ENCODE data around the gene DTNBP1.

DTNBP1 gene

DNA sequence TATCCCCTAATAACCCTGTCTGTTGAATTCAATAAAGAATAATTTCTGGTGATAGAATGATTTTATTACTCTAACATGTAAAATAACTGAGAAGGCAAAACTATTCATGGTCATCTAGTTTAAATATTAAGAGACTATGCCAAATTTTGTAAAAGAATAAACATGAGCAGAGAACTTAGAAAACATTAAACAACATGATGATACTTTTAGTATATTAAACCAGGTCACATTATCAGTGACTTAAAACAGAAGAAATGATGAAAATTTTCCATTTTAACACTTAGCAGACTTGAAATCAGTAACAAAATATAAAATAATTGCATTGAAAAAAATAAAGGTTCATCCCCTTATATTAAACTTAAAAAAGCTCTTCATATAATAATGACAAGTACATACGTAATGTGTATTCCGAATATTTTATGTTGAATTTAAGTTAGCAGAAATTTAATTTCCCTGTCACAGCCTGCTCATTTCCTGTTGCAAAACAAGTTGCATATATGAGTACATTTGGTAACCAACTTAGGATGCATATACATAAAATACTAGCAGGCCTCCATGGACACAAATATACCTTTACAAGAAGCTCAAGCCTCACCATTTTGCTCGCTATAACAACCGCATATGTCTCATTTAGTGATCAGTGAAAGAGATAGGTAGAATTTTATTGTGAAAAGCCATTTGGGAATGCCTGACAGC lies 40.6 kb downstream of the DTNBP1 start:
- H3K36me3 ChIP-seq: no peaks in the 10 kb centered on the region
- H3K27me3 ChIP-seq: no peaks in the 10 kb centered on the region
- H3K27ac ChIP-seq: peak overlapping the region; percentile 67
- no peak overlapping the region for H3K4me3 ChIP-seq (ENCODE audit: low read depth in 1 of 2, low read length in 1 of 2)
- peaks cover 23 to 27% of the 10 kb centered on the region in 2 experiments for H3K4me1 ChIP-seq (ENCODE audit: control insufficient read depth in 1 of 2, insufficient read depth in 1 of 2, low read depth in 1 of 2, low read length in 1 of 2)
- H3K9me3 ChIP-seq: no peaks in the 10 kb centered on the region
- TF ChIP-seq CTCF (IDR thresholded peaks at IDR 0.05): no peak

DNA sequence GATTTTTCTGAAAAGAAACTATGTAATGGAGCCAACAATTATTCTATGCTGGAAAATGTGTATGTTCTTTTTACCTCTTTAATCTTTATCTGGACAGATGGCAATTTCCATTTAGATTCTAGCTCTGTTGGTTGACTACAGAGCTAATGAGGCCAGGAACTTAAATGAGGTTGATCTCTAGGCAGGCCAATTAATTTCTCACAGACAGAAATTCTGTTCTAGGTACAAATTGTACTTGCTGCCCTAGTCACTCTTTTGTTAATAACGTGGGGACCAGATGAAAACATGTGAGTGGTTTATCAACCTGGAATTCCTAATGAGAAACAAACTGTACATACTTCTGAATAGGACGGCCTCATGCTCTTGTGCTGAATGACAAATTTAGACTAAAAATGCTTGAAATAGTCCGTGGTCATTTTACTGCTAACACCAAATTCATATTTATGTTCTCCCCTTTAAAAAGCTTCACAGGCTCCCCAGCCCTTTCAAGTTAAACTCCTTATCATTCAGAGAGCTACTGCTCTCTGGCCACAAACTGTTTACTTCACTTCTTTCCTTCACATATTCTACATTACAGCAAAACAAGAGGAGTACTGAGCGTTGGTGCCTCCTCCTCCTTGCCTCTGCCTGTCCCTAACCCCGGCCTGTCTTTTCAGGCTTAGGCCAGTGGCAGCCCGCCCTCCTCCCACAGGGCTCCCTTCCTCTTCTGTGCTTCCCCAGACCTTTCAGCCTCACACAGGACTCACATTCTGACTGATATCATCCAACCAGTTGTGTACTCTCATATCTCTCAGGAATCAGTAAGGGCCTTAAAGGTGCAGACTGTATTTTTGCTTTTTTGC lies 41.4 kb downstream of the DTNBP1 start:
- peak overlapping the region; percentile 67 for H3K27ac ChIP-seq
- no peak overlapping the region for H3K4me3 ChIP-seq (ENCODE audit: low read depth in 1 of 2, low read length in 1 of 2)

DNA sequence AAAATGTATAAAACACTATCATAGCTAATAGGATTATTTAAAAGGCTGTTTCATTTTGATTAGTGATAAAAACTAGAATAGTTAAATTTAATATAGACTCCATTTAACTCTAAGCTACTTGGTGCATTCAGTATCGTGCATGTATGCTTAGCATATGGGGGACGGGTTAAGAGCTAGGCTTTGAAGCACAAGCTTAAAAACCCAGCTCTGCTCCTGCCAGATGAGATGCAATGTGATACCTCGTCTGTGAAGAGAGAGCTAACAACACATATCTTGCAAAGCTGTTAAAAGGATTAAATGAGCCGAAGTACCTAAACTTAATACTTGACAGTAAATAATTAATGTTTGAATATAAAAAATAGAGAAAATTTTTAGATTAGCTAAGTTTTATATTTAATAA lies 42.2 kb downstream of the DTNBP1 start:
- no peak for TF ChIP-seq CTCF (IDR thresholded peaks at IDR 0.05)
- H3K36me3 ChIP-seq: no peaks in the 10 kb centered on the region
- peaks cover 23 to 27% of the 10 kb centered on the region in 2 experiments for H3K4me1 ChIP-seq (ENCODE audit: control insufficient read depth in 1 of 2, insufficient read depth in 1 of 2, low read depth in 1 of 2, low read length in 1 of 2)
- H3K4me3 ChIP-seq (ENCODE audit: low read depth in 1 of 2, low read length in 1 of 2): no peak overlapping the region
- H3K27ac ChIP-seq: no peak overlapping the region
- no peaks in the 10 kb centered on the region for H3K9me3 ChIP-seq
- no peaks in the 10 kb centered on the region for H3K27me3 ChIP-seq

More for the DNA sequence above, 41.4 kb downstream of the DTNBP1 start:
- Histone ChIP-seq H3K9me3 (no peaks in the 10 kb centered on the region), H3K4me1 (ENCODE audit: control insufficient read depth in 1 of 2, insufficient read depth in 1 of 2, low read depth in 1 of 2, low read length in 1 of 2) (peaks cover 23 to 27% of the 10 kb centered on the region in 2 experiments), H3K27me3 (no peaks in the 10 kb centered on the region), H3K36me3 (no peaks in the 10 kb centered on the region)
- no peak for TF ChIP-seq CTCF (IDR thresholded peaks at IDR 0.05)

DNA sequence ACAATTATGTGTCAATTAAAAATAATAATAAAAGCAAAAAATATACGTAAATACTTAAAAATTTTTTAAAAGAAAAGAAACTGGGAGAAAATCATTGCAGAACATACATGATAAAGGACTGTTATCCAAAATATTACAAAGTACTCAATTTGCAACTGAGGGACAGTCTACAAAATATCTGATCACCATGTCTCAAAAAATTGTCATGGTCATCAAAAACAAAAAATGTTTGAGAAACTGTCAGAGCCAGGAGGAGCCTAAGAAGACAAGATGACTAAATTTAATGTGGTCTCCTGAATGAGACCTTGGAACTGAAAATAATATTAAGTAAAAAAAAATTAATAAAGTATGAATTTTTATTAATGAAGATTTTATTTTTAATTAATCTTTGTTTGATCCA lies 43.5 kb downstream of the DTNBP1 start:
- H3K27me3 ChIP-seq: no peaks in the 10 kb centered on the region

DNA sequence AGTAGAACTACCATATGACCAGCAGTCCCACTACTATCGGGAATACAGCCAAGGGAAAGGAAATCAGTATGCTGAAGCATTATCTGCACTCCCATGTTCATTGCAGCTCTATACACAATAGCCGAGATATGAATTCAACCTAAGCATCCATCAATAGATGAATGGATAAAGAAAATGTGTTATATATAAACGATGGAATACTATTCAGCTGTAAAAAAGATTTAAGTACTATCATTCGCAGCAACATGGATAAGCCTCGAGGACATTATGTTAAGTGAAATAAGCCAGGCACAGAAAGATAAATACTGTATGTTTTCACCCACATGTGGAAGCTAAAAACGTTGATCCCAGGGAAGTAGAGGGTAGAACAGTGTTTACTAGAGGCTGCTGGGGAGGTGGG lies 44.1 kb downstream of the DTNBP1 start:
- Histone ChIP-seq H3K36me3 (peaks cover 11% of the 10 kb centered on the region), H3K9me3 (no peaks in the 10 kb centered on the region), H3K27me3 (no peaks in the 10 kb centered on the region), H3K4me1 (ENCODE audit: control insufficient read depth in 1 of 2, insufficient read depth in 1 of 2, low read depth in 1 of 2, low read length in 1 of 2) (peaks cover 23 to 26% of the 10 kb centered on the region in 2 experiments), H3K27ac (no peak overlapping the region), H3K4me3 (ENCODE audit: low read depth in 1 of 2, low read length in 1 of 2) (no peak overlapping the region)
- TF ChIP-seq CTCF (IDR thresholded peaks at IDR 0.05): no peak

More for the DNA sequence above, 43.5 kb downstream of the DTNBP1 start:
- Histone ChIP-seq H3K4me3 (ENCODE audit: low read depth in 1 of 2, low read length in 1 of 2) (no peak overlapping the region), H3K4me1 (ENCODE audit: control insufficient read depth in 1 of 2, insufficient read depth in 1 of 2, low read depth in 1 of 2, low read length in 1 of 2) (peaks cover 23 to 27% of the 10 kb centered on the region in 2 experiments), H3K9me3 (no peaks in the 10 kb centered on the region), H3K27ac (no peak overlapping the region), H3K36me3 (peaks cover 8% of the 10 kb centered on the region)
- no peak for TF ChIP-seq CTCF (IDR thresholded peaks at IDR 0.05)
